ENCODE data around the gene TRUB2.

The TRUB2 gene

GRCh38 chr9:128274245-128274644, 48.0 kb downstream of the TRUB2 start:
- TF ChIP-seq POLR2A (IDR thresholded peaks at IDR 0.05; ENCODE audit: low read depth, low read length): no peak
- TF ChIP-seq TAF1 (IDR thresholded peaks at IDR 0.05; ENCODE audit: borderline replicate concordance, low read depth, low read length): no peak
- TF ChIP-seq POLR2AphosphoS5 (IDR thresholded peaks at IDR 0.05; ENCODE audit: low read depth, low read length): no peak
- no peak for FAIRE-seq
- DNase-seq (ENCODE audit: insufficient read length): no peak

- TF ChIP-seq TAF1 (IDR thresholded peaks at IDR 0.05; ENCODE audit: borderline replicate concordance, low read depth, low read length): no peak
- no peak for TF ChIP-seq POLR2A (IDR thresholded peaks at IDR 0.05; ENCODE audit: low read depth, low read length)
- no peak for TF ChIP-seq POLR2AphosphoS5 (IDR thresholded peaks at IDR 0.05; ENCODE audit: low read depth, low read length)
- FAIRE-seq: no peak
- DNase-seq (ENCODE audit: insufficient read length): no peak
These were observed 50.7 kb downstream of the TRUB2 start for GRCh38 chr9:128271512-128271911.

GRCh38 chr9:128271112-128271511, 51.1 kb downstream of the TRUB2 start:
- FAIRE-seq: no peak

GRCh38 chr9:128266868-128267590, 55.2 kb downstream of the TRUB2 start:
- DNase-seq (ENCODE audit: insufficient read length) (no peak), FAIRE-seq (no peak)
- TF ChIP-seq TAF1 (IDR thresholded peaks at IDR 0.05; ENCODE audit: borderline replicate concordance, low read depth, low read length): no peak
- TF ChIP-seq POLR2AphosphoS5 (IDR thresholded peaks at IDR 0.05; ENCODE audit: low read depth, low read length): no peak
- TF ChIP-seq POLR2A (IDR thresholded peaks at IDR 0.05; ENCODE audit: low read depth, low read length): no peak

More at GRCh38 chr9:128271112-128271511, 51.1 kb downstream of the TRUB2 start:
- DNase-seq (ENCODE audit: insufficient read length): no peak
- TF ChIP-seq TAF1 (IDR thresholded peaks at IDR 0.05; ENCODE audit: borderline replicate concordance, low read depth, low read length): no peak
- TF ChIP-seq POLR2AphosphoS5 (IDR thresholded peaks at IDR 0.05; ENCODE audit: low read depth, low read length): no peak
- TF ChIP-seq POLR2A (IDR thresholded peaks at IDR 0.05; ENCODE audit: low read depth, low read length): no peak

GRCh38 chr9:128265348-128265847, 56.8 kb downstream of the TRUB2 start:
- no peak for DNase-seq (ENCODE audit: insufficient read length)
- TF ChIP-seq POLR2A (IDR thresholded peaks at IDR 0.05; ENCODE audit: low read depth, low read length) (no peak), POLR2AphosphoS5 (IDR thresholded peaks at IDR 0.05; ENCODE audit: low read depth, low read length) (no peak), TAF1 (IDR thresholded peaks at IDR 0.05; ENCODE audit: borderline replicate concordance, low read depth, low read length) (no peak)
- FAIRE-seq: no peak

GRCh38 chr9:128262687-128263086, 59.6 kb downstream of the TRUB2 start:
- FAIRE-seq (no peak), DNase-seq (ENCODE audit: insufficient read length) (no peak)
- TF ChIP-seq POLR2AphosphoS5 (IDR thresholded peaks at IDR 0.05; ENCODE audit: low read depth, low read length): no peak
- no peak for TF ChIP-seq TAF1 (IDR thresholded peaks at IDR 0.05; ENCODE audit: borderline replicate concordance, low read depth, low read length)
- TF ChIP-seq POLR2A (IDR thresholded peaks at IDR 0.05; ENCODE audit: low read depth, low read length): no peak

GRCh38 chr9:128260340-128260739, 61.9 kb downstream of the TRUB2 start:
- FAIRE-seq (no peak), DNase-seq (ENCODE audit: insufficient read length) (no peak)
- TF ChIP-seq TAF1 (IDR thresholded peaks at IDR 0.05; ENCODE audit: borderline replicate concordance, low read depth, low read length): no peak
- no peak for TF ChIP-seq POLR2AphosphoS5 (IDR thresholded peaks at IDR 0.05; ENCODE audit: low read depth, low read length)
- no peak for TF ChIP-seq POLR2A (IDR thresholded peaks at IDR 0.05; ENCODE audit: low read depth, low read length)

GRCh38 chr9:128259156-128259555, 63.1 kb downstream of the TRUB2 start:
- DNase-seq (ENCODE audit: insufficient read length) (no peak), FAIRE-seq (no peak)
- TF ChIP-seq POLR2A (IDR thresholded peaks at IDR 0.05; ENCODE audit: low read depth, low read length) (no peak), TAF1 (IDR thresholded peaks at IDR 0.05; ENCODE audit: borderline replicate concordance, low read depth, low read length) (no peak), POLR2AphosphoS5 (IDR thresholded peaks at IDR 0.05; ENCODE audit: low read depth, low read length) (no peak)

- no peak for FAIRE-seq
These were observed 63.9 kb downstream of the TRUB2 start for GRCh38 chr9:128258326-128258725.

GRCh38 chr9:128257907-128258306, 64.3 kb downstream of the TRUB2 start:
- DNase-seq (ENCODE audit: insufficient read length): no peak
- no peak for TF ChIP-seq POLR2AphosphoS5 (IDR thresholded peaks at IDR 0.05; ENCODE audit: low read depth, low read length)
- TF ChIP-seq TAF1 (IDR thresholded peaks at IDR 0.05; ENCODE audit: borderline replicate concordance, low read depth, low read length): no peak
- TF ChIP-seq POLR2A (IDR thresholded peaks at IDR 0.05; ENCODE audit: low read depth, low read length): no peak
- FAIRE-seq: no peak

More at GRCh38 chr9:128258326-128258725, 63.9 kb downstream of the TRUB2 start:
- DNase-seq (ENCODE audit: insufficient read length): no peak
- TF ChIP-seq POLR2A (IDR thresholded peaks at IDR 0.05; ENCODE audit: low read depth, low read length) (no peak), TAF1 (IDR thresholded peaks at IDR 0.05; ENCODE audit: borderline replicate concordance, low read depth, low read length) (no peak), POLR2AphosphoS5 (IDR thresholded peaks at IDR 0.05; ENCODE audit: low read depth, low read length) (no peak)

GRCh38 chr9:128257086-128257825, 65.0 kb downstream of the TRUB2 start:
- DNase-seq (ENCODE audit: insufficient read length) (no peak), FAIRE-seq (no peak)
- no peak for TF ChIP-seq POLR2AphosphoS5 (IDR thresholded peaks at IDR 0.05; ENCODE audit: low read depth, low read length)
- no peak for TF ChIP-seq POLR2A (IDR thresholded peaks at IDR 0.05; ENCODE audit: low read depth, low read length)
- no peak for TF ChIP-seq TAF1 (IDR thresholded peaks at IDR 0.05; ENCODE audit: borderline replicate concordance, low read depth, low read length)

Measured in GM12892 (cell line).